OCI-LY1 (cell line): ENCODE data around the gene FAM120A.

Experiments
- CTCF ChIP-seq: fragments of 200-600 bp; sonication (generic), shearing (Covaris generic); IDR thresholded peaks from 2 replicates; pipeline ENCODE4 v1.5.1; 2017; ENCODE audit warnings: mild to moderate bottlenecking, antibody characterized with exemption, low read length, moderate library complexity, mixed read lengths
- EZH2 ChIP-seq: fragments of 200-600 bp; sonication (generic), shearing (Covaris generic); IDR thresholded peaks from 2 replicates; pipeline ENCODE4 v1.8.0; 2017; ENCODE audit warnings: borderline replicate concordance, mixed run types, mild to moderate bottlenecking, antibody characterized with exemption, low read length, moderate library complexity, mixed read lengths

- TF ChIP-seq CTCF, result no peak
- no peak for TF ChIP-seq EZH2
Measured at GRCh38 chr9:93612796-93613154, 161.3 kb downstream of the FAM120A start.
